Chondrocyte (in vitro differentiated cells): ENCODE measurements around the gene ICA1L. TPM values are rescaled to one million over a fixed set of nuclear protein-coding genes. Genes with fewer than 3 reads are reported as not detected.
"Not testable (repeated sequence)": the region's sequence is repeated elsewhere in the genome, so short reads cannot be mapped to it uniquely, and the experiment has no call there.

Source experiments
- DNase-seq: peaks from one replicate; pipeline ENCODE4 v3.0.0; 2021; ENCODE audit warnings: mixed read lengths, low spot score
- H3K27ac Mint-ChIP-seq: one replicate; pipeline ENCODE4 v1.8.0; 2021; ENCODE audit warnings: mild to moderate bottlenecking, moderate library complexity, mixed read lengths; ENCODE audit not compliant: unreplicated experiment
- H3K27me3 Mint-ChIP-seq: 2 replicates; pipeline ENCODE4 v1.8.0; 2021; ENCODE audit warnings: low read depth, mixed read lengths
- H3K36me3 Mint-ChIP-seq: 2 replicates; pipeline ENCODE4 v1.8.0; 2021; ENCODE audit warnings: low read depth, mixed read lengths
- H3K4me1 Mint-ChIP-seq: 2 replicates; pipeline ENCODE4 v1.8.0; 2021; ENCODE audit warnings: low read depth, mild to moderate bottlenecking, mixed read lengths
- H3K4me3 Mint-ChIP-seq: one replicate; pipeline ENCODE4 v1.8.0; 2021; ENCODE audit warnings: mild to moderate bottlenecking, moderate library complexity, mixed read lengths; ENCODE audit not compliant: unreplicated experiment
- H3K9me3 Mint-ChIP-seq: 2 replicates; pipeline ENCODE4 v1.8.0; 2021; ENCODE audit warnings: low read depth, mixed read lengths
- total RNA-seq: library from RNA; stranded (reverse); gene quantifications from 3 replicates; pipeline ENCODE4 v1.2.1, GENCODE V29; 2021
- TF ChIP-seq, protein P1 (sequence below): fragments of 200-600 bp; sonication (generic); IDR thresholded peaks from 2 replicates; pipeline ENCODE4 v1.5.0; 2021; ENCODE audit warnings: antibody characterized with exemption, mild to moderate bottlenecking, moderate library complexity

Gene ICA1L
- total RNA-seq, 1 donor from 2014 or later, result 6.6 TPM

DNA sequence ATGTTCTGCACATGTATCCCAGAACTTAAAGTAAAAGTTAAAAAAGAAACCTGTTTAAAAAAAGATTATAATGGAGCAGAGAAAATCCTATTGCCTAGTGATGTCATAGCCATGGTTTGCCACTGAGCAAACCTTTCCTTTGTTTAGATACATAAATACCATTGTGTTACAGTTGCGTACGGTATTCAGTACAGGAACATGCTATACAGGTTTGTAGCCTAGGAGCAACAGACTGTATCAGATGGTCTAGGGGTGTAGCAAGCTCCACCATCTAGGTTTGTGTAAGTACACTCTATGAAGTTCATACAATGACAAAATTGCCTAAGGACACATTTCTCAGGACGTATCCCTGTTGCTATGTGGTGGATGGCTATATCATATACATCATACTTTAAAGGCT, 13.0 kb downstream of the ICA1L start:
- peaks cover 8% of the 10 kb centered on the region for H3K36me3 Mint-ChIP-seq
- no peaks in the 10 kb centered on the region for H3K27me3 Mint-ChIP-seq
- H3K4me1 Mint-ChIP-seq, result no peaks in the 10 kb centered on the region
- H3K27ac Mint-ChIP-seq, result no peak overlapping the region
- H3K9me3 Mint-ChIP-seq, result peaks cover 13% of the 10 kb centered on the region
- no peak for DNase-seq
- no peak overlapping the region for H3K4me3 Mint-ChIP-seq
- TF ChIP-seq, protein P1, sequence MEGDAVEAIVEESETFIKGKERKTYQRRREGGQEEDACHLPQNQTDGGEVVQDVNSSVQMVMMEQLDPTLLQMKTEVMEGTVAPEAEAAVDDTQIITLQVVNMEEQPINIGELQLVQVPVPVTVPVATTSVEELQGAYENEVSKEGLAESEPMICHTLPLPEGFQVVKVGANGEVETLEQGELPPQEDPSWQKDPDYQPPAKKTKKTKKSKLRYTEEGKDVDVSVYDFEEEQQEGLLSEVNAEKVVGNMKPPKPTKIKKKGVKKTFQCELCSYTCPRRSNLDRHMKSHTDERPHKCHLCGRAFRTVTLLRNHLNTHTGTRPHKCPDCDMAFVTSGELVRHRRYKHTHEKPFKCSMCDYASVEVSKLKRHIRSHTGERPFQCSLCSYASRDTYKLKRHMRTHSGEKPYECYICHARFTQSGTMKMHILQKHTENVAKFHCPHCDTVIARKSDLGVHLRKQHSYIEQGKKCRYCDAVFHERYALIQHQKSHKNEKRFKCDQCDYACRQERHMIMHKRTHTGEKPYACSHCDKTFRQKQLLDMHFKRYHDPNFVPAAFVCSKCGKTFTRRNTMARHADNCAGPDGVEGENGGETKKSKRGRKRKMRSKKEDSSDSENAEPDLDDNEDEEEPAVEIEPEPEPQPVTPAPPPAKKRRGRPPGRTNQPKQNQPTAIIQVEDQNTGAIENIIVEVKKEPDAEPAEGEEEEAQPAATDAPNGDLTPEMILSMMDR, result no peak

DNA sequence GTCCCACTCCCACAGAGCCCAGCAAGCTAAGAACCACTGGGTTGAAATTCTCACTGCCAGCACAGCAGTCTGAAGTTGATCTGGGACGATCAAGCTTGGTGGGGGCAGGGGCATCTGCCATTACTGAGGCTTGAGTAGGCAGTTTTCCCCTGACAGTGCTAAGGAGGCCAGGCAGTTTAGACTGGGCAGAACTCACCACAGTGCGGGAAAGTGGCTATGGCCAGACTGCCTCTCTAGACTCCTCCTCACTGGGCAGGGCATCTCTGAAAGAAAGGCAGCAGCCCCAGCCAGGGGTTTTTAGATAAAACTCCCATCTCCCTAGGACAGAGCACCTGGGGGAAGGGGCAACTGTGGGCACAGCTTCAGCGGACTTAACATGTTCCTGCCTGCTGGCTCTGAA, 22.2 kb downstream of the ICA1L start:
- not testable (repeated sequence) for H3K9me3 Mint-ChIP-seq, H3K4me1 Mint-ChIP-seq, H3K36me3 Mint-ChIP-seq, H3K27me3 Mint-ChIP-seq, DNase-seq, H3K27ac Mint-ChIP-seq, H3K4me3 Mint-ChIP-seq

DNA sequence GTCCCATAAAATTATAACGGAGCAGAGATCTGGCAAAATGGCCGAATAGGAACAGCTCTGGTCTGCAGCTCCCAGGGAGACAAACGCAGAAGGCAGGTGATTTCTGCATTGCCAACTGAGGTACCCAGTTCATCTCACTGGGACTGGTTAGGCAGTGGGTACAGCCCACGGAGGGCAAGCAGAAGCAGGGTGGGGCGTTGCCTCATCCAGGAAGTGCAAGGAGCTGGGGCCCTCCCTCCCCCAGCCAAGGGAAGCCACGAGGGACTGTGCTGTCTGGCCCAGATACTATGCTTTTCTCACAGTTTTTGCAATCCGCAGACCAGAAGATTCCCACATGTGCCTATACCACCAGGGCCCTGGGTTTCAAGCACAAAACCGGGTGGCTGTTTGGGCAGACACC, 22.8 kb downstream of the ICA1L start:
- no peaks in the 10 kb centered on the region for H3K27me3 Mint-ChIP-seq
- H3K4me1 Mint-ChIP-seq, result peaks cover 5% of the 10 kb centered on the region
- DNase-seq, result no peak
- peak overlapping the region; percentile 32 for H3K27ac Mint-ChIP-seq
- no peak overlapping the region for H3K4me3 Mint-ChIP-seq
- peaks cover 6% of the 10 kb centered on the region for H3K9me3 Mint-ChIP-seq
- peaks cover 2% of the 10 kb centered on the region for H3K36me3 Mint-ChIP-seq
- TF ChIP-seq, protein P1, result no peak

DNA sequence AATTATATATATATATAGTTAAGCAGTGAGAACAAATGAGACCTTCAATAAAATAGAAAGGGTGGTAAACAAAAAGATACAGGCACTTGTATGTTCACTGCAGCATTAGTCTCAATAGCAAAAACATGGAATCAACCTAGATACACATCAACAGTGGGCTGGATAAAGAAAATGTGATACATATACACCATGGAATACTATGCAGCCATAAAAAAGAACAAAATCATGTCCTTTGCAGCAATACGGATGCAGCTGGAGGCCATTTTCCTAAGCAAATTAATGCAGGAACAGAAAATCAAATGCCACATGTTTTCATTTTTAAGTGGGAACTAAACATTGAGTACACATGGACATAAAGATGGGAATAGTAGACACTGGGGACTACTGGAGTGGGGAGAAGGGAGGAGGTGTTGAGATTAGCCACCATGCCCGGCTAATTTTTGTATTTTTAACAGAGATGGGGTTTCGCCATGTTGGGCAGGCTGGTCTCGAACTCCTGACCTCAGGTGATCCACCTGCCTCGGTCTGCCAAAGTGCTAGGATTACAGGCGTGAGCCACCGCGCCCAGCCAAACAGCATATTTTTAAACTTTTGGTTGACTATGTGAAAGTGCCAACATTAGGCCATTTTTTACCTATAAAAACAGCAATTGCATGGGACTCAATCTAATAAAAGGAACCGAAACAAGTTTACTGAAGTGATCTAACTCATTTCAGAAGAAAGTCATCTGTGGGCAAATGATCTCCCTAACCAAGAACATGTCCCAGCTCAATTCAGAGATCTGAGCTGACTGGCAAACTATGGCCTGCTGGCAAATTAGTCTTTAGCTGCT, 23.7 kb downstream of the ICA1L start:
- Mint-ChIP-seq H3K9me3 (peaks cover 9% of the 10 kb centered on the region), H3K27me3 (no peaks in the 10 kb centered on the region), H3K36me3 (peaks cover 5% of the 10 kb centered on the region), H3K4me3 (no peak overlapping the region), H3K4me1 (peaks cover 5% of the 10 kb centered on the region), H3K27ac (no peak overlapping the region)
- DNase-seq, result no peak
- TF ChIP-seq, protein P1, result no peak

DNA sequence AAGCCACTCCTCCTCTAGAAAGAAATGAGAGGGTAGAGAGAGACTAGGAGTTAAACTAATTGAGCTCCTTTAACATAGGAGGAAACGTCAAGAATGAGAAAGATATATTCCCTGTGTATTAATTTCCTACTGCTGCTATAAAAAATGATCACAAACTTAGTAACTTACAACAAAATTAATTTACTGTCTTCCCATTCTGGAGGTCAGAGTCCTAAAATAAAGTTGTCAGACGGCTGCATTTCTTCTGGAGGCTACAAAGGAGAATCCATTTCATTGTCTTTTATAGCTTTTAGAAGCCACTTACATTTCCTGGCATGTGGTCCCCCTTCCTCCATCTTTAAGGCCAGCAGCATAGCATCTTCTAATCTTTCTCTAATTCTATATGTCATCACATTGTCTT, 26.9 kb downstream of the ICA1L start:
- no peak overlapping the region for H3K4me3 Mint-ChIP-seq
- DNase-seq, result no peak
- H3K9me3 Mint-ChIP-seq, result peaks cover 11% of the 10 kb centered on the region
- H3K27ac Mint-ChIP-seq, result no peak overlapping the region
- H3K4me1 Mint-ChIP-seq, result peaks cover 5% of the 10 kb centered on the region
- TF ChIP-seq, protein P1, result no peak
- no peaks in the 10 kb centered on the region for H3K27me3 Mint-ChIP-seq
- H3K36me3 Mint-ChIP-seq, result peaks cover 5% of the 10 kb centered on the region

DNA sequence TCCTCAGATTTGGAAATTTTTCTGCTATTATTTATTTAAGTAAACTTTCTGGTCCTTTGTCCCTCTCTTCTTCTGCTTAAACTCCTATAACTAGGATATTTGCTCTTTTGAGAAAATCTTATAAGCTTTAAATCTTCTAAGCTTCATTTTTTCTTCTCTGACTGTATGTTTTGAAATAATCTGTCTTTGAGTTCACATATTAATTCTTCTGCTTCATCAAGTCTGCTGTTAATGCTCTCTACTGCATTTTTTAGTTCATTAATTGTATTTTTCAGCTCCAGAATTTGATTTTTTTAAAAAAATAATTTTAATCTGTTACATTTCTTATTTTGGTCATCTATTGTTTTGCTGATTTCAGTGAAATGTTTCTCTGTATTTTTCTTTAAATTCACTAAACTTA, 28.9 kb downstream of the ICA1L start:
- no peaks in the 10 kb centered on the region for H3K27me3 Mint-ChIP-seq
- TF ChIP-seq, protein P1, result no peak
- no peak overlapping the region for H3K27ac Mint-ChIP-seq
- H3K36me3 Mint-ChIP-seq, result peaks cover 5% of the 10 kb centered on the region
- no peak overlapping the region for H3K4me3 Mint-ChIP-seq
- peaks cover 11% of the 10 kb centered on the region for H3K9me3 Mint-ChIP-seq
- no peak for DNase-seq
- no peaks in the 10 kb centered on the region for H3K4me1 Mint-ChIP-seq
